ENCODE measurements around the gene MPDU1.

- no peak for TF ChIP-seq CTCF (IDR thresholded peaks at IDR 0.05)
- no peak for TF ChIP-seq POLR2A (IDR thresholded peaks at IDR 0.05)
These were observed 34.9 kb upstream of the MPDU1 start, which contains the start of gene TNFSF12 for GRCh38 chr17:7548585-7549400.

Measured in vagina (tissue), 2 donors.